ENCODE measurements around the gene TTC21B.

GRCh38 chr2:165897726-165898125 lies 55.9 kb downstream of the TTC21B start:
- TF ChIP-seq CTCF (IDR thresholded peaks at IDR 0.05) (no peak), POLR2A (IDR thresholded peaks at IDR 0.05) (no peak), POLR2AphosphoS5 (IDR thresholded peaks at IDR 0.05) (no peak)
